Vagina (tissue), 2 donors: ENCODE measurements around the gene FAM9A.

Experiments
- CTCF ChIP-seq, 3 experiments: fragments of 450-650 bp in 2 of 3; fragments of 200-600 bp in 1 of 3; sonication (generic) in 1 of 3; IDR thresholded peaks; one replicate each; pipeline ENCODE4 v1.5.1; 2017 to 2019; ENCODE audit warnings: antibody characterized with exemption in 3 of 3, mild to moderate bottlenecking in 2 of 3, moderate library complexity in 2 of 3
- POLR2A ChIP-seq, 2 donors: fragments of 450-650 bp; IDR thresholded peaks; one replicate each; pipeline ENCODE4 v1.6.1; 2017; ENCODE audit warnings: antibody characterized with exemption in 2 of 2, mild to moderate bottlenecking in 2 of 2, moderate library complexity in 2 of 2

GRCh38 chrX:8749697-8750096 lies 51.5 kb downstream of the FAM9A start:
- TF ChIP-seq CTCF (IDR thresholded peaks at IDR 0.05) (no peak), POLR2A (IDR thresholded peaks at IDR 0.05) (no peak)
